Measurements from ENCODE around the gene GAREM2. TPM values are rescaled to one million over a fixed set of nuclear protein-coding genes. Genes with fewer than 3 reads are reported as not detected.

The GAREM2 gene
- total RNA-seq, 2 donors from 2014 or later = 1.6 TPM

- 97 to 98% methylated on average over 4 to 9 of the region's 11 CpGs for whole genome bisulfite sequencing, 2 donors
Observed at GRCh38 chr2:26182887-26183630, 10.2 kb downstream of the GAREM2 start.

GRCh38 chr2:26184121-26184520 is 11.2 kb downstream of the GAREM2 start:
- WGBS, 2 donors = 77 to 90% methylated on average over 9 to 18 of the region's 34 CpGs

More at GRCh38 chr2:26182887-26183630, 10.2 kb downstream of the GAREM2 start:
- DNase-seq (no peak), ATAC-seq (no peak)
- Histone ChIP-seq H3K27ac (no peak overlapping the region), H3K4me3 (no peak overlapping the region), H3K27me3 (no peaks in the 10 kb centered on the region), H3K9me3 (no peaks in the 10 kb centered on the region), H3K4me1 (peaks cover 25% of the 10 kb centered on the region), H3K36me3 (replicated peaks in 1 of 2; ENCODE audit: insufficient read depth in 1 of 2, low read depth in 2 of 2) (no peaks in the 10 kb centered on the region)
- intact Hi-C loops (cut with DNase I) = no loop called here
- TF ChIP-seq POLR2A (IDR thresholded peaks at IDR 0.05) = no peak
- TF ChIP-seq, protein P1, sequence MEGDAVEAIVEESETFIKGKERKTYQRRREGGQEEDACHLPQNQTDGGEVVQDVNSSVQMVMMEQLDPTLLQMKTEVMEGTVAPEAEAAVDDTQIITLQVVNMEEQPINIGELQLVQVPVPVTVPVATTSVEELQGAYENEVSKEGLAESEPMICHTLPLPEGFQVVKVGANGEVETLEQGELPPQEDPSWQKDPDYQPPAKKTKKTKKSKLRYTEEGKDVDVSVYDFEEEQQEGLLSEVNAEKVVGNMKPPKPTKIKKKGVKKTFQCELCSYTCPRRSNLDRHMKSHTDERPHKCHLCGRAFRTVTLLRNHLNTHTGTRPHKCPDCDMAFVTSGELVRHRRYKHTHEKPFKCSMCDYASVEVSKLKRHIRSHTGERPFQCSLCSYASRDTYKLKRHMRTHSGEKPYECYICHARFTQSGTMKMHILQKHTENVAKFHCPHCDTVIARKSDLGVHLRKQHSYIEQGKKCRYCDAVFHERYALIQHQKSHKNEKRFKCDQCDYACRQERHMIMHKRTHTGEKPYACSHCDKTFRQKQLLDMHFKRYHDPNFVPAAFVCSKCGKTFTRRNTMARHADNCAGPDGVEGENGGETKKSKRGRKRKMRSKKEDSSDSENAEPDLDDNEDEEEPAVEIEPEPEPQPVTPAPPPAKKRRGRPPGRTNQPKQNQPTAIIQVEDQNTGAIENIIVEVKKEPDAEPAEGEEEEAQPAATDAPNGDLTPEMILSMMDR (IDR thresholded peaks at IDR 0.05) = no peak

GRCh38 chr2:26184555-26185303 is 11.8 kb downstream of the GAREM2 start:
- intact Hi-C loops (cut with DNase I) = no loop called here
- TF ChIP-seq POLR2A (IDR thresholded peaks at IDR 0.05) = peak in 2 of 3 donors; percentile 28 to 34
- TF ChIP-seq, protein P1 (IDR thresholded peaks at IDR 0.05) = peak; percentile 20 to 94 (median 50)
- WGBS, 2 donors = 1% methylated on average over 109 of the region's 114 CpGs; no CpG with 5 or more reads in 1 of the 2 donors
- peak; percentile 86 to 89 (median 86) for DNase-seq
- H3K27me3 ChIP-seq = no peaks in the 10 kb centered on the region
- H3K9me3 ChIP-seq = no peaks in the 10 kb centered on the region
- peak overlapping the region in 1 of 4 donors; percentile 22 for H3K27ac ChIP-seq
- peaks cover 13% of the 10 kb centered on the region for H3K4me1 ChIP-seq
- ATAC-seq = peak; percentile 94
- no peaks in the 10 kb centered on the region for H3K36me3 ChIP-seq (replicated peaks in 1 of 2; ENCODE audit: insufficient read depth in 1 of 2, low read depth in 2 of 2)
- H3K4me3 ChIP-seq = peak overlapping the region; percentile 8 to 29

More at GRCh38 chr2:26184121-26184520, 11.2 kb downstream of the GAREM2 start:
- no peaks in the 10 kb centered on the region for H3K9me3 ChIP-seq
- no peaks in the 10 kb centered on the region for H3K27me3 ChIP-seq
- TF ChIP-seq POLR2A (IDR thresholded peaks at IDR 0.05) = no peak
- TF ChIP-seq, protein P1 (IDR thresholded peaks at IDR 0.05) = no peak
- ATAC-seq (no peak), DNase-seq (no peak)
- intact Hi-C loops (cut with DNase I) = no loop called here
- H3K4me3 ChIP-seq = no peak overlapping the region
- H3K36me3 ChIP-seq (replicated peaks in 1 of 2; ENCODE audit: insufficient read depth in 1 of 2, low read depth in 2 of 2) = no peaks in the 10 kb centered on the region
- H3K27ac ChIP-seq = no peak overlapping the region
- peaks cover 18% of the 10 kb centered on the region for H3K4me1 ChIP-seq

- DNase-seq = no peak
- intact Hi-C loops (cut with DNase I) = no loop called here
Observed at GRCh38 chr2:26185304-26185928, 12.5 kb downstream of the GAREM2 start.

More at GRCh38 chr2:26185304-26185928, 12.5 kb downstream of the GAREM2 start:
- no peaks in the 10 kb centered on the region for H3K9me3 ChIP-seq
- no peak for TF ChIP-seq POLR2A (IDR thresholded peaks at IDR 0.05)
- TF ChIP-seq, protein P1 (IDR thresholded peaks at IDR 0.05) = no peak
- WGBS, 2 donors = 51 to 78% methylated on average over 15 to 20 of the region's 20 CpGs
- no peak for ATAC-seq
- H3K4me1 ChIP-seq = peaks cover 13% of the 10 kb centered on the region
- peak overlapping the region in 1 of 4 donors; percentile 22 for H3K27ac ChIP-seq
- H3K4me3 ChIP-seq = peak overlapping the region; percentile 8 to 29
- no peaks in the 10 kb centered on the region for H3K36me3 ChIP-seq (replicated peaks in 1 of 2; ENCODE audit: insufficient read depth in 1 of 2, low read depth in 2 of 2)
- no peaks in the 10 kb centered on the region for H3K27me3 ChIP-seq
